PC-3 (cell line): ENCODE measurements around the gene LTA4H.

Experiments used
- EZH2 ChIP-seq: fragments of 300-600 bp; sonication (generic); IDR thresholded peaks from one replicate; pipeline ENCODE4 v1.6.1; 2017; ENCODE audit warnings: antibody characterized with exemption, mild to moderate bottlenecking, low read length; ENCODE audit not compliant: unreplicated experiment
- TF ChIP-seq, protein P1 (sequence below): fragments of 300-600 bp; sonication (generic); conservative IDR thresholded peaks from 2 replicates; pipeline ENCODE4 v1.5.1; 2017; ENCODE audit warnings: antibody characterized with exemption, low read depth, mild to moderate bottlenecking, low read length

DNA sequence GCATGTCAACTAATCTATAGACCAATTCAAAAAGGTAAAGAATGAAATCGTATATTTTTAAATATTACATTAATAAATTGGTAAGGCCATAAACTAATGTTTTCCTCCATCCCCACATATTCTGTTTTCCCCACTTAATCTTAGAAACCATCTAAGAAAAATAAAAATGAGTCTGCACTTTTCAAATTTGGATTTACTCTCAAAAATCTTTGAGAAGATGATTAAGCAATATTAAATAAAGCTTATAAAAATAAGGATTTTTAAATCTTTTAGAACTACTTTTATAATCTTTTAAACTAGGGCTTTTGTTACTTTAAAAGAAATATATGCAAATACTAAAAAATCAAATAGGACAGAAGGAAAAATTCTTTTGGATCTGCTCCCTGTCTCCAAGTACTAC is 28.7 kb downstream of the LTA4H start:
- TF ChIP-seq, protein P1, sequence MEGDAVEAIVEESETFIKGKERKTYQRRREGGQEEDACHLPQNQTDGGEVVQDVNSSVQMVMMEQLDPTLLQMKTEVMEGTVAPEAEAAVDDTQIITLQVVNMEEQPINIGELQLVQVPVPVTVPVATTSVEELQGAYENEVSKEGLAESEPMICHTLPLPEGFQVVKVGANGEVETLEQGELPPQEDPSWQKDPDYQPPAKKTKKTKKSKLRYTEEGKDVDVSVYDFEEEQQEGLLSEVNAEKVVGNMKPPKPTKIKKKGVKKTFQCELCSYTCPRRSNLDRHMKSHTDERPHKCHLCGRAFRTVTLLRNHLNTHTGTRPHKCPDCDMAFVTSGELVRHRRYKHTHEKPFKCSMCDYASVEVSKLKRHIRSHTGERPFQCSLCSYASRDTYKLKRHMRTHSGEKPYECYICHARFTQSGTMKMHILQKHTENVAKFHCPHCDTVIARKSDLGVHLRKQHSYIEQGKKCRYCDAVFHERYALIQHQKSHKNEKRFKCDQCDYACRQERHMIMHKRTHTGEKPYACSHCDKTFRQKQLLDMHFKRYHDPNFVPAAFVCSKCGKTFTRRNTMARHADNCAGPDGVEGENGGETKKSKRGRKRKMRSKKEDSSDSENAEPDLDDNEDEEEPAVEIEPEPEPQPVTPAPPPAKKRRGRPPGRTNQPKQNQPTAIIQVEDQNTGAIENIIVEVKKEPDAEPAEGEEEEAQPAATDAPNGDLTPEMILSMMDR, result no peak
- no peak for TF ChIP-seq EZH2
